Gastrocnemius medialis (tissue), 4 donors: ENCODE results near the gene RFX5.

Experiments
- CTCF ChIP-seq, 5 experiments: fragments of 450-650 bp in 3 of 5; fragments of 200-600 bp in 2 of 5; sonication (generic) in 2 of 5; IDR thresholded peaks in 4 of 5; conservative IDR thresholded peaks in 1 of 5; 1 replicate in 4 of 5; 2 replicates in 1 of 5; pipeline ENCODE4 v1.5.1; 2016 to 2019; ENCODE audit warnings: antibody characterized with exemption in 5 of 5, mild to moderate bottlenecking in 3 of 5, moderate library complexity in 3 of 5
- POLR2A ChIP-seq, 2 donors: fragments of 450-650 bp; IDR thresholded peaks; one replicate each; pipeline ENCODE4 v1.6.1; 2017; ENCODE audit warnings: antibody characterized with exemption in 2 of 2, mild to moderate bottlenecking in 2 of 2, moderate library complexity in 2 of 2

- no peak for TF ChIP-seq POLR2A (IDR thresholded peaks at IDR 0.05)
- TF ChIP-seq CTCF (IDR thresholded peaks at IDR 0.05 in 4 of 5, conservative IDR thresholded peaks at IDR 0.05 in 1 of 5): no peak
These were observed 54.0 kb downstream of the RFX5 start for GRCh38 chr1:151293093-151293492.
